HUDEP-2 (cell line): ENCODE measurements around the gene SEMA3A.
"Not testable (repeated sequence)": the region's sequence is repeated elsewhere in the genome, so short reads cannot be mapped to it uniquely, and the experiment has no call there.

Experiments used
- DNase-seq, 76 experiments: peaks; one replicate each; lab custom pipeline; 2025; ENCODE audit not compliant: unreplicated experiment in 76 of 76; lab: John Stamatoyannopoulos, UW

SEMA3A gene

GRCh38 chr7:84070770-84071169, 123.8 kb downstream of the SEMA3A start:
- no peak for DNase-seq

GRCh38 chr7:84069999-84070500, 124.5 kb downstream of the SEMA3A start:
- no peak for DNase-seq

GRCh38 chr7:84069033-84069432, 125.6 kb downstream of the SEMA3A start:
- DNase-seq: peak in 6 of 76 experiments; percentile 1 to 29 (median 3)

- DNase-seq: not testable (repeated sequence)
Measured at GRCh38 chr7:84062489-84062901, 132.1 kb downstream of the SEMA3A start.

- DNase-seq: no peak
Measured at GRCh38 chr7:84060760-84061261, 133.8 kb downstream of the SEMA3A start.

GRCh38 chr7:84060000-84060399, 134.6 kb downstream of the SEMA3A start:
- DNase-seq: no peak

- no peak for DNase-seq
Measured at GRCh38 chr7:84058311-84059076, 136.1 kb downstream of the SEMA3A start.

GRCh38 chr7:84057576-84057975, 137.0 kb downstream of the SEMA3A start:
- DNase-seq: no peak

- DNase-seq: no peak
Measured at GRCh38 chr7:84055904-84056605, 138.5 kb downstream of the SEMA3A start.

GRCh38 chr7:84055199-84055598, 139.4 kb downstream of the SEMA3A start:
- not testable (repeated sequence) for DNase-seq

GRCh38 chr7:84049071-84049836, 145.3 kb downstream of the SEMA3A start:
- DNase-seq: no peak

GRCh38 chr7:84047085-84047484, 147.5 kb downstream of the SEMA3A start:
- DNase-seq: no peak

GRCh38 chr7:84044834-84045233, 149.8 kb downstream of the SEMA3A start:
- DNase-seq: no peak

- DNase-seq: no peak
Measured at GRCh38 chr7:84043661-84044191, 150.9 kb downstream of the SEMA3A start.

- no peak for DNase-seq
Measured at GRCh38 chr7:84042110-84042539, 152.5 kb downstream of the SEMA3A start.

- no peak for DNase-seq
Measured at GRCh38 chr7:84041649-84042048, 152.9 kb downstream of the SEMA3A start.

GRCh38 chr7:84040355-84040754, 154.2 kb downstream of the SEMA3A start:
- no peak for DNase-seq

- DNase-seq: no peak
Measured at GRCh38 chr7:84039432-84039831, 155.2 kb downstream of the SEMA3A start.

GRCh38 chr7:84027678-84028077, 166.9 kb downstream of the SEMA3A start:
- no peak for DNase-seq

GRCh38 chr7:84025332-84025927, 169.2 kb downstream of the SEMA3A start:
- no peak for DNase-seq
